Lower lobe of right lung (tissue), 2 donors: Measurements from ENCODE around the gene ANKMY1. TPM values are rescaled to one million over a fixed set of nuclear protein-coding genes. Genes with fewer than 3 reads are reported as not detected.

ENCODE experiments used
- ATAC-seq, 2 donors: fragments of 200-7000 bp; cut with Tn5 transposase; one replicate each; pipeline ENCODE4 v1.9.1; 2020 to 2022; ENCODE audit warnings: mild to moderate bottlenecking in 2 of 2, moderate library complexity in 2 of 2
- DNase-seq: peaks from one replicate; pipeline ENCODE4 v3.0.0-alpha.2; 2020
- H3K27ac ChIP-seq: fragments of 200-600 bp; one replicate; pipeline ENCODE4 v1.8.0; 2022
- H3K27me3 ChIP-seq: fragments of 200-600 bp; one replicate; pipeline ENCODE4 v1.8.0; 2022; ENCODE audit warnings: low read depth
- H3K36me3 ChIP-seq: fragments of 200-600 bp; one replicate; pipeline ENCODE4 v1.8.0; 2022; ENCODE audit warnings: mild to moderate bottlenecking
- H3K4me1 ChIP-seq: fragments of 200-600 bp; one replicate; pipeline ENCODE4 v1.8.0; 2022
- H3K4me3 ChIP-seq: fragments of 200-600 bp; one replicate; pipeline ENCODE4 v1.8.0; 2022; ENCODE audit warnings: mild to moderate bottlenecking
- H3K9me3 ChIP-seq: fragments of 200-600 bp; one replicate; pipeline ENCODE4 v1.8.0; 2022
- intact Hi-C: fragments of 100-400 bp; cut with DNase I; formaldehyde crosslinking; loops from one replicate; pipeline ENCODE4 v1.11.0; 2022
- total RNA-seq: library from RNA; stranded (reverse); fragmentation: NEBNext Ultra II Directional; extraction: Animal tissue kit (Norgen Biotek cat#: 25700); gene quantifications from one replicate; pipeline ENCODE4 v1.2.1, GENCODE V29; 2021
- TF ChIP-seq, protein P1 (sequence below): fragments of 200-600 bp; IDR thresholded peaks from one replicate; pipeline ENCODE4 v1.8.0; 2022; ENCODE audit warnings: antibody characterized with exemption, mild to moderate bottlenecking
- donor health status: DM: no; HTN: yes; CAD: no; lungs with severe emphysema.

The ANKMY1 gene
- total RNA-seq, 1 donor from 2014 or later, result 29.3 TPM

DNA sequence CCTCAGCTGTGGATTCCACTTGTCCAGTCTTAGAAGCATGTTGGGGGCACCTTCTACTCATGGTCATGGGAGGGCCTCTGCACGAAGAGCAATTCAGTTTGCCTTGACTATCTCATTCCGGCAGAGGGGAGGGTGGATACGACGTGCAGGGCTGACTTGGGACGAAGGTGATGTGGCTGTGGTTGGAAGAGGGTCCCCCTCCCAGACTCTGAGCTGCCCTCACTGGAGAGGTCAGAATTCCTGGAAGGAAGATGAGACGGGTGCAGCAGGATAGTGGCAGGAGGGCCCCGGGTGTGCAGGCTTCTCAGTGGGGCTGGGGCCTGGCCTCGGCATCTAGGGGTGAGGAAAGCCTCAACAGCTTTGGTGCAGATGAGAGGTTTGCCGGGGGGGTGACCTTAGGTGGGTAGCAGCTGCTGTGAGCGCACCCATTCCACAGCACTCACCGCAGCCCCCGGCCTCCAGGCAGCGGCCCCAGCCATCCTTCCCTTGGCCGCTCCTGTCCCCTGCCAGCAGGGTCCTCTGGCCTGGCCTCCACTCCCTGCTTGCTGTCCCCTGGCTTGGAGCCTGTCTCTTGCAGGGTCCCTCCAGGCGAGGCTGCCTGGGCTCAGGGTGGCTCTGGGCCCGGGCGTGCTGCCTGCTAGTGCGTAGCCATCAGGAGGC lies 13.7 kb upstream of the ANKMY1 start:
- Histone ChIP-seq H3K9me3 (no peaks in the 10 kb centered on the region), H3K36me3 (peaks cover 45% of the 10 kb centered on the region), H3K4me1 (peaks cover 31% of the 10 kb centered on the region), H3K27ac (no peak overlapping the region), H3K27me3 (no peaks in the 10 kb centered on the region), H3K4me3 (no peak overlapping the region)
- TF ChIP-seq, protein P1, sequence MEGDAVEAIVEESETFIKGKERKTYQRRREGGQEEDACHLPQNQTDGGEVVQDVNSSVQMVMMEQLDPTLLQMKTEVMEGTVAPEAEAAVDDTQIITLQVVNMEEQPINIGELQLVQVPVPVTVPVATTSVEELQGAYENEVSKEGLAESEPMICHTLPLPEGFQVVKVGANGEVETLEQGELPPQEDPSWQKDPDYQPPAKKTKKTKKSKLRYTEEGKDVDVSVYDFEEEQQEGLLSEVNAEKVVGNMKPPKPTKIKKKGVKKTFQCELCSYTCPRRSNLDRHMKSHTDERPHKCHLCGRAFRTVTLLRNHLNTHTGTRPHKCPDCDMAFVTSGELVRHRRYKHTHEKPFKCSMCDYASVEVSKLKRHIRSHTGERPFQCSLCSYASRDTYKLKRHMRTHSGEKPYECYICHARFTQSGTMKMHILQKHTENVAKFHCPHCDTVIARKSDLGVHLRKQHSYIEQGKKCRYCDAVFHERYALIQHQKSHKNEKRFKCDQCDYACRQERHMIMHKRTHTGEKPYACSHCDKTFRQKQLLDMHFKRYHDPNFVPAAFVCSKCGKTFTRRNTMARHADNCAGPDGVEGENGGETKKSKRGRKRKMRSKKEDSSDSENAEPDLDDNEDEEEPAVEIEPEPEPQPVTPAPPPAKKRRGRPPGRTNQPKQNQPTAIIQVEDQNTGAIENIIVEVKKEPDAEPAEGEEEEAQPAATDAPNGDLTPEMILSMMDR, result no peak
- intact Hi-C loops, result no loop called here
- no peak for ATAC-seq
- DNase-seq, result peak; percentile 27

DNA sequence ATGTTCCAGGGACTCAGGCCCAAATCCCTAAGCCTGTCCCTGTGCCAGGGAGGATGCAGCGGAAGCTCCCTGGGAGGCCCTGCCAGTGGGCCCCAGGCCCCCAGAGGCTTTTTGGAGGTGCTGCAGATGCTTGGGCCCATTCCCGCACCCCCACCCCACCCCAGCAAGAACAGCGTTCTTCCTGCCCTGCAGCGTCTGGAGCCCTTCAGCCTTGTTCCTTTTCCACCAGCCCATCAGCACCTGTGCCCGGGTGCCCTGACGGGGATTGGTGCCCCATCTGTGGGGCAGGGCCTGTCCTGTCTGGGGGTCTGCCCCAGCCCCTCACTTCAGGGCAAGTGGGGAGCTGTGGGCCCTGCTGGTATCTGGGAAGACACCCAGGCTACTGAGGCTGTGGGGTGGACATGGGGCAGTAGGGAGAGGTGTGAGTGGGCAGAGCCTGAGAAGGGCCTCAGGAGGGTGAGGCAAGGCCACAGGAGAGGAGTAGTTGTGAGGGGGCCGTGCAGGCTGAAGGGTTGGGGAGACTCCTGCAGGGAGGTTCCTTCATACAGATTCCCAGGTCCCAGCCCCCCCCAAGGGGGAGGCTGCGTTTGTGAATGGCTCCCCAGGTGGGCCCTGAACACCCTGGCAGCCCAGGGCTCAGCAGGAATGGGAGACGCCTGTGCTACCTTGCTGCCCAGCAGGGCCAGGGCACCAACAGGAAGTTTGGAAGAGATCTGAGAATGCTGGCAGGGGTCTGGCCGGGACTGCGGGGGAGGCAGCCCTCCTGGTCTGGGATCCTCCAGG lies 12.9 kb upstream of the ANKMY1 start:
- intact Hi-C loops, result no loop called here
- TF ChIP-seq, protein P1, result no peak
- peak; percentile 40 for DNase-seq
- H3K27me3 ChIP-seq, result no peaks in the 10 kb centered on the region
- no peak overlapping the region for H3K4me3 ChIP-seq
- no peak overlapping the region for H3K27ac ChIP-seq
- ATAC-seq, result no peak
- H3K4me1 ChIP-seq, result peaks cover 37% of the 10 kb centered on the region
- peaks cover 38% of the 10 kb centered on the region for H3K36me3 ChIP-seq
- H3K9me3 ChIP-seq, result no peaks in the 10 kb centered on the region

DNA sequence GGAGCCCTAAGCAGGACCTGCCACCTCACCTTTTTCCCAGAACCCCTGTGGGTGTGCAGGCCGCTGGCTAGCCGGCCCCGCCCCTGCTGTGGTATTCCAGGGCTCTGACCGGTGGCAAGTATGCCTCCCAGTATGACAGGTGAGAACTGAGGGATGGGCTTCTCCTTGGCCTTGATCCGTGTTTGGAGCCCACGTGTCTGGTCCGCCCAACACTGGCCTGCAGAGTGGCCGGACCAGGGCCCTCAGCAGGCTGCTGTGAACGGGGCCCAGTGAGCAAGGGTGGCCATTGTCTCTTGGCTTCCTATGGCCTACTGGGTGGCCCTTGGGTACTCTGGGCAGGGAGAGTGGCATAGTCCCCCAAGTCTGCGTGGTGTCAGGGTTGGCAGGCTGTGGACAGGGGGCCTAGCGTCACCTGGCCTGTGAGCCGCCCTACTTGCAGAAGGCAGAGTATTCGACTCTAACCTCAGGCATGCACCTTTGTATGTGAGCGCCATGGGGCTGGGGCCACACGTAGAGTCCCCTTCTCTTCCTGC lies 12.3 kb upstream of the ANKMY1 start:
- H3K27ac ChIP-seq, result peak overlapping the region; percentile 84
- TF ChIP-seq, protein P1, result no peak
- peak overlapping the region; percentile 84 for H3K4me3 ChIP-seq
- H3K36me3 ChIP-seq, result peaks cover 31% of the 10 kb centered on the region
- peak; percentile 50 for DNase-seq
- no peaks in the 10 kb centered on the region for H3K27me3 ChIP-seq
- no peaks in the 10 kb centered on the region for H3K9me3 ChIP-seq
- peaks cover 44% of the 10 kb centered on the region for H3K4me1 ChIP-seq
- ATAC-seq, result no peak
- intact Hi-C loops, result no loop called here

DNA sequence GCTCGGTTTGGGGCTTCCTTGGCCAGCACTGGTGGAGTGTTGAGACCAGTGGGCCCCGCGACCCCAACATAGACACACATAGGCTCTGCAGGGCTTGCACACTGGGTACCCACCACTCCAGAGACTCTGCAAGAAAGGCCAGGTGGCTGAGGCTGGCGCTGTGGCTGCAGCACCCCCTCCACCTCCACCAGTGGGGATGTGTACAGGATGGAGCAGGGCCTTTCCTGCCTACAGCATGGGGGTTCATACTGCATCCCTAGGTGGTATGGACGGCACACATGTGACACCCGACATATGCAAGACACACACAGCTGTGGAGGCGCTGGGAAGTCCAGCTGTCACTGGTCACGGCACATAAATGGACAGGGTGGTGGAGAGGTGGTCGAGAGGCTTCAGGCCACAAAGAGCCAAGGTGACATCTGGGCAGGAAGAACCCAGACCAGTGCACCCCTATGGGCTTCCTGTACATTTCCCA lies 11.8 kb upstream of the ANKMY1 start:
- Histone ChIP-seq H3K27me3 (no peaks in the 10 kb centered on the region), H3K4me1 (peaks cover 49% of the 10 kb centered on the region), H3K4me3 (peak overlapping the region; percentile 84), H3K27ac (peak overlapping the region; percentile 84), H3K9me3 (no peaks in the 10 kb centered on the region), H3K36me3 (peaks cover 26% of the 10 kb centered on the region)
- DNase-seq (peak; percentile 50), ATAC-seq (no peak)
- intact Hi-C loops, result no loop called here
- TF ChIP-seq, protein P1, result no peak

DNA sequence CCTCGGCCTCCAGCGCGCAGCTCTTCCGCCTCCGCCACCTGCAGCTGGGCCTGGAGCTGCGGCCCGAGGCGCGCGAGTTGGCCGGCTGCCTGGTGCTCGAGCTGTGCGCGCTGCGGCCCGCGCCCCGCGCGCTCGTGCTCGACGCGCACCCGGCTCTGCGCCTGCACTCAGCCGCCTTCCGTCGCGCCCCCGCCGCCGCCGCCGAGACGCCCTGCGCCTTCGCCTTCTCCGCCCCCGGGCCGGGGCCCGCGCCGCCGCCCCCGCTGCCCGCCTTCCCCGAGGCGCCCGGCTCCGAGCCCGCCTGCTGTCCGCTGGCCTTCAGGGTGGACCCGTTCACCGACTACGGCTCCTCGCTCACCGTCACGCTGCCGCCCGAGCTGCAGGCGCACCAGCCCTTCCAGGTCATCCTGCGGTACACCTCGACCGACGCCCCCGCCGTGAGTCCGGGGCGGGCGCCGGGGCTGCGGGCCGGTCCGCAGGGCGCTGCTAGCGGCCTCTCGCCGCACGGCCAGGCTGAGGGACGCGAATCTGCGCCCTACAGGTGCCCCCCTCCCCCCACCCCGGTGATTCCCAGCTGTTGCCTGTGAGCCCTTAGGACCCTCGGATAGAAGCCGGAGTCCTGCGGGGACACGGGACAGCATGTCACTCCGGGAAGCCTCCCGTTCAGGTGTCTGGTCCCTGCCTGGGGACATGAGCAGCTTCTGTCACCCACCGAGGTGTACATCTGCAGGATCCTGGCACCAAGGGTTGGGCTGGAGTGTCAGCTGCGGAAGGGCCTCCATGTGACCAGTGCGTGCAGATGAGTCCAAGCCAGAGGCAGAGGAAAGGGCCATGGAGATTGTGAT lies 11.1 kb upstream of the ANKMY1 start:
- Histone ChIP-seq H3K4me3 (peak overlapping the region; percentile 84), H3K27me3 (no peaks in the 10 kb centered on the region), H3K9me3 (no peaks in the 10 kb centered on the region), H3K27ac (peak overlapping the region; percentile 84), H3K36me3 (peaks cover 19% of the 10 kb centered on the region), H3K4me1 (peaks cover 55% of the 10 kb centered on the region)
- DNase-seq (peak; percentile 83), ATAC-seq (peak; percentile 6 to 18)
- TF ChIP-seq, protein P1, result no peak
- intact Hi-C loops, result no loop called here
